Measurements from ENCODE around the gene CPEB4. TPM values are rescaled to one million over a fixed set of nuclear protein-coding genes. Genes with fewer than 3 reads are reported as not detected.

The CPEB4 gene
- total and polyA plus RNA-seq, 10 of the 15 experiments (the other 5 are each of a cell fraction or from before 2014, with no cell fraction given): 6.9 to 33.1 (median 20.4) TPM

- Histone ChIP-seq H3K27me3 (replicated peaks in 1 of 2; ENCODE audit: control insufficient read depth in 2 of 2, insufficient read depth in 2 of 2, low read length in 1 of 2) (no peaks in the 10 kb centered on the region), H2AFZ (ENCODE audit: control insufficient read depth, low read depth, low read length) (no peak overlapping the region), H3K4me1 (ENCODE audit: control insufficient read depth, insufficient read depth, low read length) (peaks cover 9% of the 10 kb centered on the region), H3K36me3 (ENCODE audit: control insufficient read depth in 2 of 2, insufficient read depth in 2 of 2, low read length in 1 of 2) (0 out of 4 replicates have a peak, but pooled peaks cover 0 to 3% of the 10 kb centered on the region in 2 experiments), H4K20me1 (ENCODE audit: control insufficient read depth, insufficient read depth) (no peaks in the 10 kb centered on the region), H3K4me3 (peak overlapping the region; percentile 71), H3K9me3 (replicated peaks; ENCODE audit: control insufficient read depth, insufficient read depth, low read length) (no peaks in the 10 kb centered on the region), H3K4me2 (ENCODE audit: control insufficient read depth, insufficient read depth) (peak overlapping the region; percentile 66), H3K27ac (ENCODE audit: control insufficient read depth, insufficient read depth) (peak overlapping the region; percentile 72), H3K9ac (ENCODE audit: control insufficient read depth, insufficient read depth, low read length) (peak overlapping the region; percentile 68), H3K79me2 (ENCODE audit: control insufficient read depth, insufficient read depth, low read length) (peaks cover 80% of the 10 kb centered on the region)
- intact Hi-C loops (cut with micrococcal nuclease; ENCODE audit: unreplicated experiment): loop anchor here (5.0 kb wide), 1 partner anchor 36 kb away; no protein-coding TSS in a partner anchor
- ATAC-seq (no peak), FAIRE-seq (no peak), DNase-seq (ENCODE audit: low read depth, low spot score) (no peak)
- 0 out of 2 replicates have a peak, but pooled peaks have one; percentile 12 for TF ChIP-seq MXI1 (IDR thresholded peaks at IDR 0.05; ENCODE audit: low read depth, low read length)
- no peak for TF ChIP-seq FOXK2 (IDR thresholded peaks at IDR 0.05)
- TF ChIP-seq HCFC1 (IDR thresholded peaks at IDR 0.05; ENCODE audit: low read length): no peak
- TF ChIP-seq EED (IDR thresholded peaks at IDR 0.05; ENCODE audit: low read depth): no peak
- no peak for TF ChIP-seq NFIC (IDR thresholded peaks at IDR 0.05; ENCODE audit: low read depth, low read length)
- ChIA-PET SMC1A (ENCODE audit: uncharacterized antibody, unreplicated experiment) (interaction anchor here (0.6 to 17.4 kb wide), 21 partner anchors 9 to 273 kb away, joined by 3 to 361 read pairs (median 5); no protein-coding TSS in a partner anchor), CTCF (interaction anchor here (0.8 to 8.8 kb wide), 11 partner anchors 12 to 262 kb away, joined by 3 to 104 read pairs (median 7); no protein-coding TSS in a partner anchor), RAD21 (ENCODE audit: unreplicated experiment) (interaction anchor here (0.8 to 17.9 kb wide), 19 partner anchors 8 to 276 kb away, joined by 3 to 395 read pairs (median 6); partner anchors contain the start of gene BOD1), POLR2A (interaction anchor here (0.5 to 16.1 kb wide), 12 partner anchors 11 to 149 kb away, joined by 3 to 240 read pairs (median 8); no protein-coding TSS in a partner anchor)
- in situ Hi-C loops (cut with MboI): no loop called here
- 47% methylated on average over 3 of the region's 3 CpGs for WGBS (ENCODE audit: insufficient coverage, insufficient replicate concordance, low lambda C conversion rate, missing lambda C conversion rate)
- BruUV-seq (replicated peaks): no TSS peak
These were observed 3.4 kb downstream of the CPEB4 start for GRCh38 chr5:173891308-173892116.
